GM18951 (cell line): ENCODE data around the gene DCP1B.

Experiments used
- POLR2A ChIP-seq: IDR thresholded peaks from 4 replicates; pipeline ENCODE4 v1.6.1; 2011; ENCODE audit warnings: mild to moderate bottlenecking; ENCODE audit not compliant: insufficient read length, insufficient read depth; ENCODE audit errors: extremely low read depth
- in situ Hi-C: fragments of 300-500 bp; cut with MboI; formaldehyde crosslinking; loops from one replicate; pipeline ENCODE4 v1.12.0; 2022; ENCODE audit warnings: low sequenced_read_pairs, mixed read lengths, inconsistent platforms; ENCODE audit not compliant: unreplicated experiment

Gene DCP1B

GRCh38 chr12:1939801-1940607 lies 64.3 kb downstream of the DCP1B start:
- in situ Hi-C loops, result loop anchor here (5.0 kb wide), 2 partner anchors 148 to 293 kb away; no protein-coding TSS in a partner anchor
- no peak for TF ChIP-seq POLR2A

GRCh38 chr12:1939331-1939730 lies 64.9 kb downstream of the DCP1B start:
- TF ChIP-seq POLR2A, result no peak
- in situ Hi-C loops, result loop anchor here (5.0 kb wide), 2 partner anchors 147 to 292 kb away; no protein-coding TSS in a partner anchor

- in situ Hi-C loops, result loop anchor here (5.0 kb wide), 2 partner anchors 145 to 290 kb away; no protein-coding TSS in a partner anchor
Observed at GRCh38 chr12:1937481-1938224, 66.6 kb downstream of the DCP1B start.

GRCh38 chr12:1936406-1937320 lies 67.6 kb downstream of the DCP1B start:
- in situ Hi-C loops, result loop anchor here (5.0 kb wide), 2 partner anchors 144 to 289 kb away; no protein-coding TSS in a partner anchor
- no peak for TF ChIP-seq POLR2A

More at GRCh38 chr12:1937481-1938224, 66.6 kb downstream of the DCP1B start:
- TF ChIP-seq POLR2A, result no peak

- TF ChIP-seq POLR2A, result no peak
- in situ Hi-C loops, result loop anchor here (5.0 kb wide), 2 partner anchors 144 to 289 kb away; no protein-coding TSS in a partner anchor
Observed at GRCh38 chr12:1935700-1936378, 68.4 kb downstream of the DCP1B start.

GRCh38 chr12:1935242-1935641 lies 69.0 kb downstream of the DCP1B start:
- TF ChIP-seq POLR2A, result no peak
- in situ Hi-C loops, result loop anchor here (5.0 kb wide), 2 partner anchors 143 to 288 kb away; no protein-coding TSS in a partner anchor

- in situ Hi-C loops, result loop anchor here (5.0 kb wide), 2 partner anchors 143 to 288 kb away; no protein-coding TSS in a partner anchor
Observed at GRCh38 chr12:1934831-1935230, 69.4 kb downstream of the DCP1B start.

GRCh38 chr12:1934068-1934467 lies 70.2 kb downstream of the DCP1B start:
- in situ Hi-C loops, result no loop called here
- TF ChIP-seq POLR2A, result no peak

More at GRCh38 chr12:1934831-1935230, 69.4 kb downstream of the DCP1B start:
- no peak for TF ChIP-seq POLR2A

- no peak for TF ChIP-seq POLR2A
Observed at GRCh38 chr12:1933342-1934051, 70.8 kb downstream of the DCP1B start.

GRCh38 chr12:1932264-1932777 lies 71.9 kb downstream of the DCP1B start:
- in situ Hi-C loops, result no loop called here
- TF ChIP-seq POLR2A, result no peak

More at GRCh38 chr12:1933342-1934051, 70.8 kb downstream of the DCP1B start:
- in situ Hi-C loops, result no loop called here

GRCh38 chr12:1931642-1932041 lies 72.6 kb downstream of the DCP1B start:
- no peak for TF ChIP-seq POLR2A
- in situ Hi-C loops, result no loop called here
